HK-2 (cell line): ENCODE data around the gene PSMD2.
A peak's percentile ranks its signal among the peaks of the same experiment; 100 is the strongest.

Experiments used
- DNase-seq: peaks from one replicate; pipeline ENCODE4 v3.0.0-alpha.2; 2018; ENCODE audit not compliant: unreplicated experiment

Gene PSMD2

DNA sequence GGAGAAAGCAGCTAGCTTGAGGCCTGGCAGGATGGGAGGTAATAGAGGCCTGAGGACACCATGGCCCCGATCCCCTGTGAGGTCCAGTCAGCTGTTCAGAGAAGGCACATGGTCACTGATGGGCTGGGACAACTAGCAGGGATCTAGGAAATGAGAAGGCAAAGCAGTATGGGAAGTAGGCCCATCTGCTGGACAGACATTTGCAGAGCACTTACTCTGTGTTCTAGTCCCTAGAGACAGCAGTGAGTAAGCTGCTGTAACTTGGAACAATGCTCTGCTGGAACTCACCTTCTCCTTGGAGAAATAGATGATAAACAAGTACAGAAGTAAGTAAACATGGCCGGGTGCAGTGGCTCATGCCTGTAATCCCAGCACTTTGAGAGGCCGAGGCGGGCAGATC, 16.1 kb upstream of the PSMD2 start:
- no peak for DNase-seq

DNA sequence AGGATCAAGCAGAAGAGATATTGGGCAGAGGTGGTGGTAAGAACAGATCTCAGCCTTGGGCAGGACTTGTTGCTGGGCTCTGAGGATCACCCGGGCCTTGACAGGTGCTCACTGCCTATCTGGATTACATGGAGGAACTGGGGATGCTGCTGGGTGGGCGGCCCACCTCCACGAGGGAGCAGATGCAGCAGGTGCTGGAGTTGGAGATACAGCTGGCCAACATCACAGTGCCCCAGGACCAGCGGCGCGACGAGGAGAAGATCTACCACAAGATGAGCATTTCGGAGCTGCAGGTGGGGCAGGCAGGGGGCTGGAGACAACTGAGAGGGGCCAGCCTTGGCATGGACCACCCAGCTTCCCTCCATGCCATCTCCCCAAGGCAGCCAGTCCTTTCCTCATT, 15.4 kb upstream of the PSMD2 start:
- no peak for DNase-seq

DNA sequence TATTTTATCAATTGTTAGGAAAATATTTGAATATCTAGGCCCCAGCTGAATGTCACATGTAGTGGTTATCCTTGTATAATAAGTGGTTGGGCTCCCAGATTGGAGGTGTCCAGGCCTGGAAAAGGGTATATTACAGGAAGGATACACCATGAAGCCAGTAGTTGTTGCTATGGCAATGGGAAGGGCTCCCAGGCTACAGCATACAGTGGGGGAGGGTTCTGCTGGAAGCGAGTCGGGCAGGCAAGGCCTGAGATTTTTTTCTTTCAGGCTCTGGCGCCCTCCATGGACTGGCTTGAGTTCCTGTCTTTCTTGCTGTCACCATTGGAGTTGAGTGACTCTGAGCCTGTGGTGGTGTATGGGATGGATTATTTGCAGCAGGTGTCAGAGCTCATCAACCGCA, 14.3 kb upstream of the PSMD2 start:
- DNase-seq, result peak; percentile 71

DNA sequence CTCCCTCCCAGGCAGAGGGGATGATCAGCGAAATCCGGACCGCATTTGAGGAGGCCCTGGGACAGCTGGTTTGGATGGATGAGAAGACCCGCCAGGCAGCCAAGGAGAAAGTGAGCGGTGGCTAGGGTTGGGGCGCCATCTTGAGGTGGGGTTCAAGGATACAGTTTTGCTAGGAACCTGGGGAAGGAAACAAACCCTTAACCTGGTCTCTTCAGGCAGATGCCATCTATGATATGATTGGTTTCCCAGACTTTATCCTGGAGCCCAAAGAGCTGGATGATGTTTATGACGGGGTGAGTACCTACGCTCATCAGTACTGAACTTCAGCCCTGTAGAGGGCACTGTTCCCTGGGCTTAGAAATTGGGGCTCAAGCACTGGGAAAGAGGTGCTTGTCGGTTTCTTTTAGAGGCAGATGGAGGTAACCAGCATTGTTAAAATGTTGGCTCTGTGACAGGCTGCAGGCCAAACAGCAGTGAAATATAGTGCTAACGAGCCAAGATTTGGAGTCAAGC, 9.6 kb upstream of the PSMD2 start:
- DNase-seq, result peak; percentile 77

DNA sequence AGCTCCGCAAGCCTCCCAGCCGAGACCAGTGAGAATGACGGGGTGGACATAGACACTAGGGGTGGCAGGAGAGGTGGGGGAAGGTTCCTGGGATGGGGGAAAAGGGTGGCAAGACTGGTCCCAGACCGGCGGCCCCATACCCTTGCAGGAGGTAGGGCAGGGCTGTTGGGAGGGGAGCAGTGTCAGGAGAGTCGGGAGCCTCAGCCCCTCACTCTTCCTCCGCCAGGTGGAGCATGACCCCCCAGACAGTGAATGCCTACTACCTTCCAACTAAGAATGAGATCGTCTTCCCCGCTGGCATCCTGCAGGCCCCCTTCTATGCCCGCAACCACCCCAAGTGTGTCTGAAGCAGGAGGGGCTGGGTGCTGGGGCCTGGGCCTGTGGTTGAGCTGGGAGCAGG, 8.7 kb upstream of the PSMD2 start:
- DNase-seq, result no peak

DNA sequence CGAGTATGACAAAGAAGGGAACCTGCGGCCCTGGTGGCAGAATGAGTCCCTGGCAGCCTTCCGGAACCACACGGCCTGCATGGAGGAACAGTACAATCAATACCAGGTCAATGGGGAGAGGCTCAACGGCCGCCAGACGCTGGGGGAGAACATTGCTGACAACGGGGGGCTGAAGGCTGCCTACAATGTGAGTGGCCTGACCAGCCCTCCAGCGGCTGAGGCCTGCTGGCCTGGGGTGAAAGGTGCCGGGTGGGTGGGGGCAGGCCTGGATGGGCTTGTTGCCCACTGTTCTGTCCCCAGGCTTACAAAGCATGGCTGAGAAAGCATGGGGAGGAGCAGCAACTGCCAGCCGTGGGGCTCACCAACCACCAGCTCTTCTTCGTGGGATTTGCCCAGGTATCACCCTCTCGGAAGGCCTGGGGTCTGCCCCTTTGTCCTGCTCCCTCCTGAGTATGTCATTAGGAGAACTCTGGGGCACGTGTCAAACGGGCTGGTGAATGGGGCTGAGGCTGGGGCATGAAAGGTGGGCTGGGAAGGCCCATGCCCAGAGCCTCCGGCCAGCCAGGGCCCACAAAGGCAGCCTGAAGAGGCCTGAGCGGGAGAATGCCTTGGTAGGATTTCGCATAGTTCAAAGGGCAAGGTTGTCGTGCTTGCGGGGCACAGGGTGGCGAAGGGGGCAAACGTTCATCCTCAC, 7.8 kb upstream of the PSMD2 start:
- no peak for DNase-seq

DNA sequence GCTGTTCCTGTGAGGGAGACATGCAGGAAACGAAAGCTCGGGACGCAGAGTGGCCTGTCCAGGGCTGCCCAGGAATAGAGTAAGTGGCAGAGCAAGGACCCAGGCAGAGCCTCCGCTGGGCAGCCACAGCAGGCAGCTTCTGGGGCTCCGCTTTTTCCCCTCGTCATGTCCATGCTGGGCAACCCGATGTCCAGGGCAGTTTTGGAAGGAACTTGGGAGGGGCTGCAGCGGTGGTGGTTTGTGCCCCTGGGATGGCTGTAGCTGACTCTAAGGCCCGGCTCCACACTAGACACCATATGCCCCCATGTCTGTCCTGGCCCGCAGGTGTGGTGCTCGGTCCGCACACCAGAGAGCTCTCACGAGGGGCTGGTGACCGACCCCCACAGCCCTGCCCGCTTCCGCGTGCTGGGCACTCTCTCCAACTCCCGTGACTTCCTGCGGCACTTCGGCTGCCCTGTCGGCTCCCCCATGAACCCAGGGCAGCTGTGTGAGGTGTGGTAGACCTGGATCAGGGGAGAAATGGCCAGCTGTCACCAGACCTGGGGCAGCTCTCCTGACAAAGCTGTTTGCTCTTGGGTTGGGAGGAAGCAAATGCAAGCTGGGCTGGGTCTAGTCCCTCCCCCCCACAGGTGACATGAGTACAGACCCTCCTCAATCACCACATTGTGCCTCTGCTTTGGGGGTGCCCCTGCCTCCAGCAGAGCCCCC, 7.1 kb upstream of the PSMD2 start:
- DNase-seq, result no peak

DNA sequence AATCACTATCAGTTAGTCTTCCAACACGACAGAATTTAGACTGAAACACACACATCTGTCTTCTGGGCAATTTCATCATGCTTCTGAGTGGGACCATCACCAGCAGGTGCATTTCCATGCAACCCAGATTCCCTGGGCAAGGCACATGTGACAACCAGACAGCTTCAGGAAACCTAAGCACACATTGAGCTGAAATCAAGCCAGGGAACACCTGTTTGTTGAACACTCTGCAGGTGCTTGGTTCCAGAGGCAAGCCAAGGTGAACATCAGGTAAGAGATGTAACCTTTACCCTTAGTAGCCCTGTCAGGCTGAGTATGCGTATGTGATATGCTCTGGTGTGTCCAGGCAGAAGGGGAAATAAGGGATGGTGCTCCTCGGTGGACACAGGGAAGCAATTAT, 3.3 kb upstream of the PSMD2 start:
- no peak for DNase-seq

DNA sequence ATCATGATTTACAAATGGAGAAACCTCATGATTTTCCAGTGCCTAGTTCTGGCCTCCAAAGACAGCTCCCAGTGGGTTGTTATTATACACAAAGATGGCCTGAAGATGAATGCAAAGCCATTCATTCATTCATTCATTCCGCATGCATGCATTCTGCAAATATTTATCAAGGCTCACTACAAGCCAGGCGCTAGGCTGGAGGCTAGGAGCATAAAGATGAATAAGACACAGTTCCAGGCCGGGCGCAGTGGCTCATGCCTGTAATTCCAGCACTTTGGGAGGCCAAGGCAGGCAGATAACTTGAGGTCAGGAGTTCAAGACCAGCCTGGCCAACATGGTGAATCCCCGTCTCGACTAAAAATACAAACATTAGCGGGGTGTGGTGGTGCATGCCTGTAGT, 2.4 kb upstream of the PSMD2 start:
- no peak for DNase-seq

DNA sequence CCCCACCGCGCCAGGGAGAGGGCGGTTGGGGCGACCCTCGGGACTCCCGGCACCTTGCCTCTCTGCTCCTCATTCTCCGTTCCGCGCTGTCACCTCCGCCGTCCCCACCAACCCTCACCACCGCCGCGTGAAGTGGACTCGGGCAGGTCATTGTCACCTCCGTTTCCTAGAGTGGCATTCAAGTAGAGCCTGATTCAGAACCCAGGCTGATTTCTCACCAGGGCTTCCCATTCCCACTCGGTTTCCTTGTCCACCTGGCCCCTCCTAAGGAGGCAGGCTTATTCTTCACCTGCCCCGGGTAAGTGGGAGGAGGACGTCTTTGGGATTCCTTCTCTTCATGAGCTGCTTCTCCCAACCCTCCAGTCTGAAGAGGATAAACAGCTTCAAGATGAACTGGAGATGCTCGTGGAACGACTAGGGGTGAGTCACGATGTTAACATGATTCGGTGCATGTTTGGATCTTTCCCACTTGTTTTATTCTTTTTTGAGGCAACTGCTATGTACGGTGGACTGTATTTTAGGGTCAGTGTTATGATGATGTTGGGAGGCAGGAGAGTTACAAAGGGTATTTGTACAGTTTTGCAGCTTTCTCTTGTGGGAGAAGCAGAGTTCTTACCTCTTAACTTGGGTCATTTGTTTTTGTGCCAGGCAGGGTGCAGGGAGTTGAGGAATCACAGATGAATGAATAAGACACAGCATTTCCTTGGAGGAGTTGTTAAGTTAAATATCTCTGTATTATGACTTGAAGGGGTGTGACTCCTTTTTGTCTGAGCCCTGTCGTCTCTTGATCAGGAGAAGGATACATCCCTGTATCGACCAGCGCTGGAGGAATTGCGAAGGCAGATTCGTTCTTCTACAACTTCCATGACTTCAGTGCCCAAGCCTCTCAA, 692 bp downstream of the PSMD2 start:
- no peak for DNase-seq

DNA sequence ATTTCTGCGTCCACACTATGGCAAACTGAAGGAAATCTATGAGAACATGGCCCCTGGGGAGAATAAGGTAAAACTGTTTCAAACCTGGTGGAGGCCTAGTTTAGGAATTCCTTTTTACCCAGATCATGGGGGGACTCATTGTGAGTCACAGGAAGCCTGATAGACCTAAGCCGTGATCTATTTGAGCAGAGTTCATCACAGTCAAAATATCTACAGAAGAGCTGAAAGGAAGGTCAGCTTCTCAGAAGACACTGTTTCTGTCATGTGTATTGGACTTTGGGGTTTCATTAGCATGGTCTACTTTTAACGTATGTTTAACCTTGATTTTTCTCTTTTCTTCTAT, 1.3 kb downstream of the PSMD2 start:
- DNase-seq, result no peak

DNA sequence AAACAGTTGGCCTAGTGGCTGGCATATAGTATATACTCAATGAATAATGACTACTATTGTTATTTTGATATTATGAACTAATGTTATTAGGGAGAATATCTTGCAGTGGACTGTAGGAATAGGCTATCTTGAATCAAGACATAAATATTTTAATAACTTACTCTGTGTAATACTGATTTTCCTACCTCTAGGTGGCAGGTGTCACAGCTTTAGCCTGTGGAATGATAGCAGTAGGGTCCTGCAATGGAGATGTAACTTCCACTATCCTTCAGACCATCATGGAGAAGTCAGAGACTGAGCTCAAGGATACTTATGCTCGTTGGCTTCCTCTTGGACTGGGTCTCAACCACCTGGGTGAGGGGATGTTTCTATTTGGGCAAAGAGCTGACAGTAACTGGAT, 6.5 kb downstream of the PSMD2 start:
- no peak for DNase-seq

DNA sequence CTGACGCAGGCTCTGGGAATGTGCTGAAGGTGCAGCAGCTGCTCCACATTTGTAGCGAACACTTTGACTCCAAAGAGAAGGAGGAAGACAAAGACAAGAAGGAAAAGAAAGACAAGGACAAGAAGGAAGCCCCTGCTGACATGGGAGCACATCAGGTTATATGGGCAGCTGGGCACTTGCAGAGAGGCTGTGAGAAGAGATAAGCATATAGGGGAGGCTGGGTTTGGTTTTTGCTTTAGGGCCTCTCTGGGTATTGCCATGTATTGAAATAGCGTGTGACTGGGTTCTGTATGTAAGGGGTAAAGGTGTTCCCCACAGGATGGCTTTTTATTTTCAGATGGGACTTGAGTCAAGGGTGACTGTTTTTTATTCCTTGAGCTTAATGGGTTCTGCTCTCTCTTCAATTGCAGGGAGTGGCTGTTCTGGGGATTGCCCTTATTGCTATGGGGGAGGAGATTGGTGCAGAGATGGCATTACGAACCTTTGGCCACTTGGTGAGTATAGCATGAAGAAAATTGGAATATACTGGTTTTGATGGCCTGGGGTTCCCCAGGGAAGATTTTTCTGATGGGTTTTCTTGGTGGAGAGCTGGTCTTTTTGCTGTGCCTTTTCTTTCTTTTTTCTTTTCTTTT, 7.4 kb downstream of the PSMD2 start:
- no peak for DNase-seq

DNA sequence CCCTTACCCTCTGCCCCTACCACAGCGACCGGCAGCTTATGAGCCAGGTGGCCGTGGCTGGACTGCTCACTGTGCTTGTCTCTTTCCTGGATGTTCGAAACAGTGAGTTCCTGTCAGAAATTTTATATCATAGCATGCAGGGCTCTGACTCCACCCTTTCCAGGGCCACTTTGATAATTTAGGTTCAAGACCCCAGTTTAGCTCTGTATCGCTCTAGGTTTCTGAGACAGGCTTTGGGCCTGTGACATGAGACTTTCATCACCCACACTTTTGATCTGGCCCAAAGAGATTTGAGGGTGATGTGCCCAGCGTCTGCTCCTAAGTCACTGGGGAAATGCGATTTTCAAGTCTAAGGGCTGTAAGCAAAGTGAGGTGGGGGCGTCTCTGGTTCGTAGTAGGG, 8.9 kb downstream of the PSMD2 start:
- no peak for DNase-seq

DNA sequence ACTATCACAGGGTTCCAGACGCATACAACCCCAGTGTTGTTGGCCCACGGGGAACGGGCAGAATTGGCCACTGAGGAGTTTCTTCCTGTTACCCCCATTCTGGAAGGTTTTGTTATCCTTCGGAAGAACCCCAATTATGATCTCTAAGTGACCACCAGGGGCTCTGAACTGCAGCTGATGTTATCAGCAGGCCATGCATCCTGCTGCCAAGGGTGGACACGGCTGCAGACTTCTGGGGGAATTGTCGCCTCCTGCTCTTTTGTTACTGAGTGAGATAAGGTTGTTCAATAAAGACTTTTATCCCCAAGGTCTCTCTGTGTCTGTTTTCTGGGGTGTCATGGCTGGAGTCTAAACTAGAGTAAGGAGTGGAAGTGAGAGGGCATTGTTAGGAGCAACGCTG, 9.7 kb downstream of the PSMD2 start:
- no peak for DNase-seq

DNA sequence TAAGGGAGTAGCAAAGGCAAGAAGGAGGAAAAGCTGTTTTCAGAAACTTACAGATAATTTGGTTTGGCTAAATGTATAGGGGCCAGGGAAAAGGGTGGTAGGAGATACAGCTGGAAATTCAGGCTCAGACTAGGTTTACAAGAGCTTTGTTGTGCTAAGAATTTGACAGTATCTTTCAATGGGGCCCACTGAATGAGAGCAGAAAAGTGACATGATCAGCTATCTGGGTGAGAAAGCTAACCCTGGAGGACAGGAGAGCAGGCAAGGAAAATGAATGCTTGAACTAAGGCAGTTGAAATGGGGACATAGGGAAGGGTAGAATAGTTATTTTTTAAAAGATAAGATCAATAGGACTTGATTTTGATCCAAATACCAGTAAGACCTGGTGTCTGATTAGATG, 12.6 kb downstream of the PSMD2 start:
- DNase-seq, result no peak

DNA sequence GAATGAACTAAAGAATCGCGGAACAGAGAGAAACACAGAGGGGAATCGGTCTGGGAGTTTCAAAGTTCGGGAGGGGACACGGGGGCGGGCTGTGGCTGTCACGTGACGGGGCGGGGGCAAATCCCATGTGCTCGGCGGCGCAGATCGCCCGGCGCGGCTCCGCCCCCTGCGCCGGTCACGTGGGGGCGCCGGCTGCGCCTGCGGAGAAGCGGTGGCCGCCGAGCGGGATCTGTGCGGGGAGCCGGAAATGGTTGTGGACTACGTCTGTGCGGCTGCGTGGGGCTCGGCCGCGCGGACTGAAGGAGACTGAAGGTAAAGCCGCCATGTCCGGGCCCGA, 15.3 kb downstream of the PSMD2 start, which contains the start of gene EIF4G1:
TSS of gene EIF4G1 (plus strand) at position 244 of the 337 bp plus-strand sequence. CDS start 1,191 bp downstream, outside the sequence.
- DNase-seq, result peak; percentile 96

DNA sequence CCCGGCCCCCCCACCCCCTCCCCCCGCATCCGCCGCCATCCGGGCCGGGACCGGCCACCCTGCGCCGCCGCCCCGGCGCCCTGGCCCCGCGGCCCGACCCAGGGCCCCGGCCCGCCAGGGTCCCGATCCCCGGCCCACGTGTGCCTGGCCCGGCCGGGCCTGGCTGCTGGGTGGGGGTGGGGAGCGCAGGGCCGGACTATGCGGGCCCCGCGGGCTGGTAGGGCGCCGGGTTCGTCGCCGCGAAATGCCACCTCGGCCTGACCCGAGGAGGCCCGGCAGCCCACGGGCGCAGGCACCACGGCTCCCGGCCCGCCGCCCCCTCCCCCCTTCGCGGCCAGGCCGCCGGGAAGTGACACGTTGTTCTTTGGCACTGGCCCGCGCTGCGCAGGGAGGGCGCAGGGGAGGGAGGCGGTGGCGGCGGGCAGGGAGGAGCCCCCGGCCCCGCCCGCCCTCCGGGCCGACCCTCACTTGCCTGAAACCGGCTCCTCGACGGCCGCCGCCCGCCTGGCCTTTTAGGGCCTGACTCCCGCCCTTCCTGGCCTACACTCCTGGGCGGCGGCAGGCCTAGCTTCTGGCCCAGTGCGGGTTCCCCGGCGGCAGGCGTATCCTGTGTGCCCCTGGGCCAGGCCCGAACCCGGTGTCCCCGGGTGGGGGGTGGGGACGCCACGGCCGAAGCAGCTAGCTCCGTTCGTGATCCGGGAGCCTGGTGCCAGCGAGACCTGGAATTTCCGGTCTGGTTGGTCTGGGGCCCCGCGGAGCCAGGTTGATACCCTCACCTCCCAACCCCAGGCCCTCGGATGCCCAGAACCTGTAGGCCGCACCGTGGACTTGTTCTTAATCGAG, 15.9 kb downstream of the PSMD2 start:
- peak; percentile 68 for DNase-seq

DNA sequence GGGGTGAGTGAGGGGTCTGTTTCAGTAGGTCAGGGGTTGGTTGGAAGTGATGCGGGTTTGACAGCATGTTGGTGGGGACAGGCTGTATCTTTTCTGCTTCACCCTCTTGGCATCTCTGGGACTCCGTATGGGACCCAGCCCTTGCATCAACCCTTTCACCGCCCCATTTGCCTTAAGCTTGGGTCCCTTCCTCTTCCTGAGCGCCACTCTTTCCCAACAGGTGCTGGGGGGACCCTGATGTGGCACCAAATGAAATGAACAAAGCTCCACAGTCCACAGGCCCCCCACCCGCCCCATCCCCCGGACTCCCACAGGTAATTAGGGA, 16.5 kb downstream of the PSMD2 start:
- DNase-seq, result no peak

DNA sequence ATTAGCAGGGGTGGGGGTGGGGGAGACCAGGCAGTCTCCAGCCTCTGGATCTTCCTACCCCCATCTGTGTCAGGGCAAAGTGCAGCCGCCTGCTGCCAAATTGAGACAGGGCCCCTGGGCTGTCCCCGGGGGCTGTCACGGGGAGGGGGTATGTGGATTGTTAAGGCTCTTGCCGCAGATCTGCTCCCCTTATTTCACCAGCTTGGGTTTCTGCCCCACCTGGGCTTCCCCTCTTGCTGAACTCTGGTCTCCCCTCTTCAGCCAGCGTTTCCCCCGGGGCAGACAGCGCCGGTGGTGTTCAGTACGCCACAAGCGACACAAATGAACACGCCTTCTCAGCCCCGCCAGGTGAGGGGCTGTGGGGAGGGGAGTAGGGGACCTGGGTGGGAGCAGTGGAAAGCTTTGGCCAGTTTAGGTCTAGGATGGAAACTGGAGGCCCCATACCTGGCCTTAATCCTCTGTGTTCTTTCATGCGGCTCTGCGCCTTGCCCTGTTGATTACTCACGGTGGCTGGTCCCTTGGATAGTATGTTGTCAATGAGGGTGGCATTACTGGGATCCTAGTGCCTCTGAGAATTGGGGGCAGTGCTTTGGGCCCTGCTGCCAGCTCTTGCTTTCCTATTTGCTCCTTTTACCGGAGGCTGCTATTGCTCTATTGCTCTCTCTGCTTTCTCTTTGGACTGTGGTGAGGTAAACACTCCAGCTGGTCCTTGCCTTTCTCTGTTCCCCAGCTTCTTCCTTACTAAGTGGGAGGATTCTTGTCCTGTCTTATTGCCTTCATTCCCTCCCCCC, 17.0 kb downstream of the PSMD2 start:
- DNase-seq, result no peak

DNA sequence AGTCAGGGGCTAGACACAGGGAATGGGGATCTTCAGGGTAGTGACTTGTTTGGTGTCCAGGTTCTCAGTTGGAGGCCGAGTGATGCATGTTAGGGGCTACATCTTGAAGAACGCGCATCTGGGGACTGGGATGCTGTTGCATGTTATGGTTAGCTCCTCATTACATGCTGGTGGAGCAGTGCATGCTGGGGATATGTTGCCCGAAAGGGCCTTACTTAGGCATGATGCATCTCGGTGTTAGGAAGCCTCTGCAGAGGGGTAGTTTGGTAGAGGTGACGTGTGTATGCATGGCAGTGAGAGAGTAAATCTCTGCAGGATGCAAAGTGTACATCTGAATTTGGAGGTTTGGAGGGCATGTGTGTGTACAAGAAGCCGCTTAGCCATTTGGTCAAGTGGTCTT, 17.8 kb downstream of the PSMD2 start:
- DNase-seq, result no peak
